Hepatocyte (in vitro differentiated cells): Measurements from ENCODE around the gene FMO2.

Source experiments
- CTCF ChIP-seq: fragments of 200-600 bp; sonication (generic); IDR thresholded peaks from 2 replicates; pipeline ENCODE4 v1.5.1; 2016; ENCODE audit warnings: antibody characterized with exemption, mild to moderate bottlenecking; ENCODE audit not compliant: poor library complexity
- EZH2 ChIP-seq: fragments of 200-600 bp; sonication (generic); IDR thresholded peaks from 2 replicates; pipeline ENCODE4 v1.6.1; 2016; ENCODE audit warnings: antibody characterized with exemption, mild to moderate bottlenecking, borderline replicate concordance
- EZH2phosphoT487 ChIP-seq: fragments of 200-600 bp; sonication (generic); IDR thresholded peaks from one replicate; pipeline ENCODE4 v1.6.1; 2018; ENCODE audit warnings: antibody characterized with exemption, mild to moderate bottlenecking, low read depth, moderate library complexity; ENCODE audit not compliant: unreplicated experiment, severe bottlenecking

GRCh38 chr1:171248841-171249240 lies 63.7 kb downstream of the FMO2 start:
- no peak for TF ChIP-seq CTCF
- no peak for TF ChIP-seq EZH2phosphoT487
- no peak for TF ChIP-seq EZH2
